ENCODE data around the gene MED23. TPM values are rescaled to one million over a fixed set of nuclear protein-coding genes. Genes with fewer than 3 reads are reported as not detected.
A peak's percentile ranks its signal among the peaks of the same experiment; 100 is the strongest.
"Not testable (repeated sequence)": the region's sequence is repeated elsewhere in the genome, so short reads cannot be mapped to it uniquely, and the experiment has no call there.

MED23 gene
- total RNA-seq, 2 donors from 2014 or later, result 11.9 to 18.2 TPM

DNA sequence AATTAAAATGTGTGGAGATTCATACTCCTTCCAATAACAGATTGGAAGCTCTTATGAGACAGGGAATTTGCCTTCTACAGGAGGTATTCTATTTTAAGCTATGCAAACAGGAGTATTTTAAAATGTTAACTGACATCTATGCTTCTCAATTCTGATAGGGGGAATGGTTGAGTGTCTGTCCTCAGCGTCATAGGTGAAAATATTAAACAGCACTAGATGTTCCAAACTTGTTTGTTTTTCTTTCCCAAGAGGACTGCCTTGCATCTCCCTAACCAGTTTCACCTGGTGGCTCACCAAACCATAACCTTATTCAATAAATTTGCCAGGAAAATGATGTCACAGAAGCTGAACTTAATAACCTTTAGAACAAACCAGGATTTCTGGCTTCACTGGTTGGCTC lies 79.6 kb downstream of the MED23 start:
- Histone ChIP-seq H3K4me3 (no peak overlapping the region), H3K27ac (no peak overlapping the region), H3K36me3 (replicated peaks in 1 of 2; ENCODE audit: insufficient read depth in 1 of 2, low read depth in 2 of 2) (no peaks in the 10 kb centered on the region), H3K4me1 (no peaks in the 10 kb centered on the region), H3K9me3 (no peaks in the 10 kb centered on the region), H3K27me3 (no peaks in the 10 kb centered on the region)
- no peak for DNase-seq
- intact Hi-C loops (cut with DNase I), result no loop called here
- ATAC-seq, result peak; percentile 35
- TF ChIP-seq, protein P1, sequence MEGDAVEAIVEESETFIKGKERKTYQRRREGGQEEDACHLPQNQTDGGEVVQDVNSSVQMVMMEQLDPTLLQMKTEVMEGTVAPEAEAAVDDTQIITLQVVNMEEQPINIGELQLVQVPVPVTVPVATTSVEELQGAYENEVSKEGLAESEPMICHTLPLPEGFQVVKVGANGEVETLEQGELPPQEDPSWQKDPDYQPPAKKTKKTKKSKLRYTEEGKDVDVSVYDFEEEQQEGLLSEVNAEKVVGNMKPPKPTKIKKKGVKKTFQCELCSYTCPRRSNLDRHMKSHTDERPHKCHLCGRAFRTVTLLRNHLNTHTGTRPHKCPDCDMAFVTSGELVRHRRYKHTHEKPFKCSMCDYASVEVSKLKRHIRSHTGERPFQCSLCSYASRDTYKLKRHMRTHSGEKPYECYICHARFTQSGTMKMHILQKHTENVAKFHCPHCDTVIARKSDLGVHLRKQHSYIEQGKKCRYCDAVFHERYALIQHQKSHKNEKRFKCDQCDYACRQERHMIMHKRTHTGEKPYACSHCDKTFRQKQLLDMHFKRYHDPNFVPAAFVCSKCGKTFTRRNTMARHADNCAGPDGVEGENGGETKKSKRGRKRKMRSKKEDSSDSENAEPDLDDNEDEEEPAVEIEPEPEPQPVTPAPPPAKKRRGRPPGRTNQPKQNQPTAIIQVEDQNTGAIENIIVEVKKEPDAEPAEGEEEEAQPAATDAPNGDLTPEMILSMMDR (IDR thresholded peaks at IDR 0.05), result no peak
- no peak for TF ChIP-seq POLR2A (IDR thresholded peaks at IDR 0.05)
- WGBS, 2 donors, result 38 to 44% methylated on average over 1 of the region's 1 CpG

DNA sequence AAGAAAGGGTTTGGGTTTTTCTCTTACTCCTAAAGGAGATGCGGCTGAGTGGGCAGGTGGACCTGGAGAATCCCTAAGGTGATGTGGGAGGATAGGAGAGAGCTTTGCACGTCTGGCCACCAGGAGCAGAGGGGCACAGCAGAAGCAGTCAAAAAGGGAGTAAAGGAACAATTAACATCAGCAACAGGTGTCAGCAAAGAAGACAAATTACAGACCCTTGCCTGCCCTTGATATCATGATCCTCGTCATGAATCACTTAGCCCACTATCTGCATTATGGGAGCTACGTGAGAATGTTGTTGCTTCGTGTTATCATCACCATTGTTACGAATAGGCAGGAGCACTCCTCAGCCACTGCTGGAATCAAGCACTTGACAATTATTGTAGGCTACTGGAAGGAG lies 80.6 kb downstream of the MED23 start:
- intact Hi-C loops (cut with DNase I), result no loop called here
- 60 to 62% methylated on average over 6 of the region's 6 CpGs for WGBS, 2 donors
- Histone ChIP-seq H3K4me3 (no peak overlapping the region), H3K27me3 (no peaks in the 10 kb centered on the region), H3K27ac (no peak overlapping the region), H3K9me3 (no peaks in the 10 kb centered on the region), H3K4me1 (no peaks in the 10 kb centered on the region), H3K36me3 (replicated peaks in 1 of 2; ENCODE audit: insufficient read depth in 1 of 2, low read depth in 2 of 2) (no peaks in the 10 kb centered on the region)
- ATAC-seq (no peak), DNase-seq (no peak)
- no peak for TF ChIP-seq POLR2A (IDR thresholded peaks at IDR 0.05)
- TF ChIP-seq, protein P1 (IDR thresholded peaks at IDR 0.05), result no peak

DNA sequence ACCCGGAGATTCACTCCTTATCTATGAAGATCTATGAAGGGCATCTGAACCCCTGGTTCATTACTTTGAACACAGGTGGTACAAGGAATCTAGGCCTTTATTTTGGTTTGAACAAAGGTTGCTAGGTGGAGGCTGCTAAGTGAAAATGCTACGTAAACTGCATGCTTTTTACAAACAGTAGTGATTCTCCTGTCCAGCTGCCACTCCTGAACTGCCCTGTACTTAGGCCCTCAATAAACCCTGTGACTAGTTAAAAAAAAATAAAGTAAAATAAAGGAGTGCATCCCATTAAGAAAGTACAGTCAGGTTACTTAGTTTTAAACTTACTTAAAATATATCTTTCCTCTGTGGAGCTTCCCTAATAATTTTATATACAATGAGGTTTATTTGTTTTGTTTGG lies 82.7 kb downstream of the MED23 start:
- intact Hi-C loops (cut with DNase I), result no loop called here
- Histone ChIP-seq H3K4me1 (no peaks in the 10 kb centered on the region), H3K4me3 (no peak overlapping the region), H3K36me3 (replicated peaks in 1 of 2; ENCODE audit: insufficient read depth in 1 of 2, low read depth in 2 of 2) (no peaks in the 10 kb centered on the region), H3K9me3 (no peaks in the 10 kb centered on the region), H3K27ac (no peak overlapping the region), H3K27me3 (no peaks in the 10 kb centered on the region)
- TF ChIP-seq, protein P1 (IDR thresholded peaks at IDR 0.05), result no peak
- no peak for TF ChIP-seq POLR2A (IDR thresholded peaks at IDR 0.05)
- no peak for ATAC-seq
- 75 to 85% methylated on average over 2 of the region's 2 CpGs for whole genome bisulfite sequencing, 2 donors
- no peak for DNase-seq

DNA sequence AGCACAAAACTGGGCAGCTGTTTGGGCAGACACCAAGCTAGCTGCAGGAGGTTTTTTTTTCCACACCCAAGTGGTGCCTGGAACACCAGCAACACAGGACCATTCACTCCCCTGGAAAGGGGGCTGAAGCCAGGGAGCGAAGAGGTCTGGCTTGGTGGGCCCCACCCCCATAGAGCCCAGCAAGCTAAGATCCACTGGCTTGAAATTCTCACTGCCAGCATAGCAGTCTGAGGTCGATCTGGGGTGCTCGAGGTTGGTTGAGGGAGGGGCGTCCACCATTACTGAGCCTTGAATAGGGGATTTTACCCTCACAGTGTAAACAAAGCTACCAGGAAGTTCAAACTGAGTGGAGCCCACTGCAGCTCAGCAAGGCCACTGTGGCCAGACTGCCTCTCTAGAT lies 89.4 kb downstream of the MED23 start:
- not testable (repeated sequence) for H3K4me3 ChIP-seq; DNase-seq; H3K4me1 ChIP-seq; H3K9me3 ChIP-seq; ATAC-seq; H3K27ac ChIP-seq; H3K36me3 ChIP-seq (replicated peaks in 1 of 2; ENCODE audit: insufficient read depth in 1 of 2, low read depth in 2 of 2); H3K27me3 ChIP-seq
- 55 to 56% methylated on average over 4 of the region's 4 CpGs for WGBS, 2 donors
- intact Hi-C loops (cut with DNase I), result loop anchor here (10.0 kb wide), 1 partner anchor 654 kb away; no protein-coding TSS in a partner anchor

DNA sequence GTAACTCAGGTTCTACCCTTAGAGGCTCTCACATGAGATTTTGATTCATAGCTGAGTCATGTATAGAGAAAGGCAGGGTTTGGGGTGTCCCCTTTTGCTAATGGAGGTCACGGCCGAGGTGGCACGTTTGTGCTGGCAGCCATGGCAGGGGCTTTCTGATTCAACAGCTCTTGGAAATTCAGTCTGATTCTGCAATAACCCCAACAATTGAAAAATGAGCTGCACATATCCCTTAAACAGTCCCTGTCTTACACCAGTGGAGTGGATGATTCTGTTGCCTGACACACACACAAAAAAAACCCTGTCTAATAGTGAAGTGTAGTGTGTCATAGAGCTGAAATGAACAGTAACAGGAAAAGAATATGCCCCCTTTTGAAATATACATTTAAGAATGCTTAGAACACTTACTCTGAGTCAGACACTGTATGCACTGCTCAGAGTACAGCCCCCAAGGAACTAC lies 95.4 kb downstream of the MED23 start:
- intact Hi-C loops (cut with DNase I), result loop anchor here (10.0 kb wide), 1 partner anchor 648 kb away; no protein-coding TSS in a partner anchor
- Histone ChIP-seq H3K27me3 (no peaks in the 10 kb centered on the region), H3K9me3 (no peaks in the 10 kb centered on the region), H3K27ac (no peak overlapping the region), H3K4me3 (no peak overlapping the region), H3K4me1 (no peaks in the 10 kb centered on the region), H3K36me3 (replicated peaks in 1 of 2; ENCODE audit: insufficient read depth in 1 of 2, low read depth in 2 of 2) (no peaks in the 10 kb centered on the region)
- ATAC-seq (no peak), DNase-seq (no peak)
- WGBS, 2 donors, result 54 to 70% methylated on average over 3 of the region's 3 CpGs
- no peak for TF ChIP-seq POLR2A (IDR thresholded peaks at IDR 0.05)
- TF ChIP-seq, protein P1 (IDR thresholded peaks at IDR 0.05), result no peak

DNA sequence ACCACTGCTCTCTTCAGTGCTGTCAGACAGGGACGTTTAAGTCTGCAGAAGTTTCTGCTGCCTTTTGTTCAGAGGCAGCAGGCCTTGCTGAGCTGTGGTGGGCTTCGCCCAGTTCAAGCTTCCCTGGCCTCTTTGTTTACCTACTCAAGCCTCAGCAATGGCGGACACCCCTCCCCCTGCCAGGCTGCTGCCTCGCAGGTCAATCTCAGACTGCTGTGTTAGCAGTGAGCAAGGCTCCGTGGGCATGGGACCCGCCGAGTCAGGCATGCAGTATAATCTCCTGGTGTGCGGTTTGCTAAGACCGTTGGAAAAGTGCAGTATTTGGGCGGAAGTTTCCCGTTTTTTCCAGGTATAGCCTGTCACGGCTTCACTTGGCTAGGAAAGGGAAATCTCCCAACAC lies 96.4 kb downstream of the MED23 start:
- not testable (repeated sequence) for H3K27me3 ChIP-seq; H3K4me1 ChIP-seq; DNase-seq; ATAC-seq; H3K9me3 ChIP-seq; H3K36me3 ChIP-seq (replicated peaks in 1 of 2; ENCODE audit: insufficient read depth in 1 of 2, low read depth in 2 of 2); H3K27ac ChIP-seq; H3K4me3 ChIP-seq
- WGBS, 2 donors, result 65 to 80% methylated on average over 12 of the region's 12 CpGs
- intact Hi-C loops (cut with DNase I), result loop anchor here (10.0 kb wide), 1 partner anchor 647 kb away; no protein-coding TSS in a partner anchor

DNA sequence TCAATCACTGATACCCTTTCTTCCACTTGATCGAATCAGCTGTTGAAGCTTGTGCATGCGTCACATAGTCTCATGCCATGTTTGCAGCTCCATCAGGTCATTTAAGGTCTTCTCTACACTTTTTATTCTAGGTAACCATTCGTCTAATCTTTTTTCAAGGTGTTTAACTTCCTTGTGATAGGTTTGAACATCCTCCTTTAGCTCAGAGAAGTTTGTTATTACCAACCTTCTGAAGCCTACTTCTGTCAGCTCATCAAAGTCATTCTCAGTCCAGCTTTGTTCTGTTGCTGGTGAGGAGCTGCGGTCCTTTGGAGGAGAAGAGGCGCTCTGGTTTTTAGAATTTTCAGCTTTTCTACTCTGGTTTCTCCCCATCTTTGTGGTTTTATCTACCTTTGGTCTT lies 97.1 kb downstream of the MED23 start:
- WGBS, 2 donors, result 76 to 79% methylated on average over 5 of the region's 5 CpGs
- H3K4me3 ChIP-seq; H3K4me1 ChIP-seq; ATAC-seq; DNase-seq; H3K27ac ChIP-seq; H3K27me3 ChIP-seq; H3K9me3 ChIP-seq; H3K36me3 ChIP-seq (replicated peaks in 1 of 2; ENCODE audit: insufficient read depth in 1 of 2, low read depth in 2 of 2): not testable (repeated sequence)
- intact Hi-C loops (cut with DNase I), result loop anchor here (10.0 kb wide), 1 partner anchor 646 kb away; no protein-coding TSS in a partner anchor
